ENCODE results near the gene SLC38A6.

SLC38A6 gene

GRCh38 chr14:60981633-60982455, 799 bp downstream of the SLC38A6 start:
- DNase-seq = no peak

- no peak for DNase-seq
Measured at GRCh38 chr14:60984196-60984595, 3.2 kb downstream of the SLC38A6 start.

- DNase-seq = no peak
Measured at GRCh38 chr14:60986500-60986899, 5.5 kb downstream of the SLC38A6 start.

- no peak for DNase-seq
Measured at GRCh38 chr14:60989599-60989998, 8.6 kb downstream of the SLC38A6 start.

- no peak for DNase-seq
Measured at GRCh38 chr14:60998617-60999016, 17.6 kb downstream of the SLC38A6 start.

- DNase-seq = no peak
Measured at GRCh38 chr14:60999536-60999935, 18.5 kb downstream of the SLC38A6 start.

GRCh38 chr14:61003571-61003970, 22.5 kb downstream of the SLC38A6 start:
- no peak for DNase-seq

GRCh38 chr14:61019537-61019936, 38.5 kb downstream of the SLC38A6 start:
- no peak for DNase-seq

GRCh38 chr14:61025251-61026223, 44.5 kb downstream of the SLC38A6 start:
- DNase-seq = peak; percentile 34

GRCh38 chr14:61026526-61026925, 45.5 kb downstream of the SLC38A6 start:
- no peak for DNase-seq

GRCh38 chr14:61031026-61031425, 50.0 kb downstream of the SLC38A6 start:
- DNase-seq = no peak

GRCh38 chr14:61033054-61033453, 52.0 kb downstream of the SLC38A6 start:
- DNase-seq = no peak

GRCh38 chr14:61033855-61034254, 52.8 kb downstream of the SLC38A6 start:
- no peak for DNase-seq

GRCh38 chr14:61034416-61035120, 53.5 kb downstream of the SLC38A6 start:
- no peak for DNase-seq

- no peak for DNase-seq
Measured at GRCh38 chr14:61037215-61037614, 56.2 kb downstream of the SLC38A6 start.

- no peak for DNase-seq
Measured at GRCh38 chr14:61041704-61042103, 60.7 kb downstream of the SLC38A6 start.

GRCh38 chr14:61042220-61042619, 61.2 kb downstream of the SLC38A6 start:
- DNase-seq = no peak

GRCh38 chr14:61043506-61043905, 62.5 kb downstream of the SLC38A6 start:
- no peak for DNase-seq

- DNase-seq = no peak
Measured at GRCh38 chr14:61047021-61047420, 66.0 kb downstream of the SLC38A6 start.

GRCh38 chr14:61048640-61049039, 67.6 kb downstream of the SLC38A6 start:
- DNase-seq = no peak

- no peak for DNase-seq
Measured at GRCh38 chr14:61050417-61050816, 69.4 kb downstream of the SLC38A6 start.

GRCh38 chr14:61051051-61051450, 70.0 kb downstream of the SLC38A6 start:
- no peak for DNase-seq

GRCh38 chr14:61051621-61052020, 70.6 kb downstream of the SLC38A6 start:
- DNase-seq = no peak
